Measurements from ENCODE around the gene TDG. TPM values are rescaled to one million over a fixed set of nuclear protein-coding genes. Genes with fewer than 3 reads are reported as not detected.
"Not testable (repeated sequence)": the region's sequence is repeated elsewhere in the genome, so short reads cannot be mapped to it uniquely, and the experiment has no call there.

The TDG gene
- total and polyA plus RNA-seq, 2 donors (not counting 3 experiments of a cell fraction or from before 2014, with no cell fraction given), result 17.6 to 36.8 TPM

DNA sequence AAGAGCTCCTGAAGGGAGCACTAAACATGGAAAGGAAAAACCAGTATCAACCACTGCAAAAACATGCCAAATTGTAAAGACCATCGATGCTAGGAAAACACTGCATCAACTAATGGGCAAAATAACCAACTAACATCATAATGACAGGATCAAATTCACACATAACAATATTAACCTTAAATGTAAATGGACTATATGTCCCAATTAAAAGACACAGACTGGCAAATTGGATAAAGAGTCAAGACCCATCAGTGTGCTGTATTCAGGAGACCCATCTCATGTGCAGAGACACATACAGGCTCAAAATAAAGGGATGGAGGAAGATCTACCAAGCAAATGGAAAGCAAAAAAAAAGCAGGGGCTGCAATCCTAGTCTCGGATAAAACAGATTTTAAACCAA lies 70.5 kb downstream of the TDG start:
- BruUV-seq (replicated peaks); POLR2A ChIA-PET: not testable (repeated sequence)

More for the DNA sequence above, 70.5 kb downstream of the TDG start:
- H2AFZ ChIP-seq (ENCODE audit: low read depth, low read length); dilution Hi-C loops (cut with MboI; ENCODE audit: extremely low pct_ligation_motif_present, low sequenced_read_pairs); H3K4me1 ChIP-seq (ENCODE audit: control insufficient read depth, extremely low read depth, insufficient read depth, low read length); H3K4me3 ChIP-seq (replicated peaks in 1 of 3; ENCODE audit: insufficient read depth in 1 of 3, low read depth in 1 of 3, low read length in 3 of 3); H3K79me2 ChIP-seq (ENCODE audit: control insufficient read depth, insufficient read depth, low read length); H3K9me1 ChIP-seq (replicated peaks; ENCODE audit: control insufficient read depth, extremely low read depth, insufficient read depth, low read length); H3K9me3 ChIP-seq (replicated peaks; ENCODE audit: control insufficient read depth, insufficient read depth, low read length); H3K36me3 ChIP-seq (ENCODE audit: control insufficient read depth in 2 of 2, extremely low read depth in 1 of 2, insufficient read depth in 2 of 2, low read length in 2 of 2); FAIRE-seq; H3K27me3 ChIP-seq (ENCODE audit: control insufficient read depth in 2 of 2, insufficient read depth in 2 of 2, low read length in 2 of 2); DNase-seq (ENCODE audit: low read depth, low spot score); intact Hi-C loops (cut with micrococcal nuclease); H3K9ac ChIP-seq (replicated peaks; ENCODE audit: extremely low read depth, insufficient read depth, low read length); H3K4me2 ChIP-seq (ENCODE audit: insufficient read depth, low read length); H4K20me1 ChIP-seq (replicated peaks; ENCODE audit: control insufficient read depth, extremely low read depth, insufficient read depth, low read length); H3K27ac ChIP-seq (ENCODE audit: insufficient read depth, low read depth, low read length): not testable (repeated sequence)
- CTCF ChIA-PET, result interaction anchor here (1.1 kb wide), 1 partner anchor 9 kb away, joined by 6 read pairs; no protein-coding TSS in a partner anchor

Other genes with a start within 250 kb of the TDG start
- gene NT5DC3, start 124.6 kb upstream of the TDG start, total RNA-seq, result 6.4 and 6.7 TPM in 2 replicates
- 1.2 and 1.5 TPM in 2 replicates for gene NT5DC3, start 124.6 kb upstream of the TDG start, polyA plus RNA-seq
- gene HSP90B1, start 35.5 kb upstream of the TDG start, total RNA-seq, result 1,253 and 1,310 TPM in 2 replicates
- gene HSP90B1, start 35.5 kb upstream of the TDG start, polyA plus RNA-seq, result 188 and 310 TPM in 2 replicates
- 1.5 and 1.7 TPM in 2 replicates for gene GLT8D2, start 84.3 kb downstream of the TDG start, total RNA-seq
- 2.4 and 2.6 TPM in 2 replicates for gene GLT8D2, start 84.3 kb downstream of the TDG start, polyA plus RNA-seq
- 13.4 and 15.6 TPM in 2 replicates for gene HCFC2, start 98.7 kb downstream of the TDG start, total RNA-seq
- gene HCFC2, start 98.7 kb downstream of the TDG start, polyA plus RNA-seq, result 5.4 and 6.0 TPM in 2 replicates
- gene NFYB, start 172.3 kb downstream of the TDG start, total RNA-seq, result 18.9 and 23.3 TPM in 2 replicates
- 9.7 and 10.2 TPM in 2 replicates for gene NFYB, start 172.3 kb downstream of the TDG start, polyA plus RNA-seq
- 465 and 566 TPM in 2 replicates for gene TXNRD1, start 249.9 kb downstream of the TDG start, total RNA-seq
- 278 and 309 TPM in 2 replicates for gene TXNRD1, start 249.9 kb downstream of the TDG start, polyA plus RNA-seq

Data from endothelial cell of umbilical vein (primary cell).